Measurements from ENCODE around the gene CXCR5. TPM values are rescaled to one million over a fixed set of nuclear protein-coding genes. Genes with fewer than 3 reads are reported as not detected.

CXCR5 gene
- total RNA-seq, 1 experiment from 2014 or later: not detected

DNA sequence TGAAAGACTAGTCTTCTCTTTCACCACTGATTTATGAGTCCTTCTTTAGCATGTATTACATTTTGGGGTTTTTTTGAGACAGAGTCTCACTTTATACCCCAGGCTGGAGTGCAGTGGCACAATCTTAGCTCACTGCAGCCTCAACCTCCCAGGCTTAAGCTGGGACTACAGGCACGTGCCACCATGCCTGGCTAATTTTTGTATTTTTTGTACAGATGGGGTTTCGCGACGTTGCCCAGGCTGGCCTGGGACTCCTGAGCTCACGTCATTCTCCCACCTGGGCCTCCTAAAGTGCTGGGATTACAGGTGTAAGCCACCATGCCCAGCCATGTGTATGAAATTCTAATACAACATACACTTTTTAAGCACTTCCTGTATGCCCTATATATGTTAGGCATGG lies 26.3 kb upstream of the CXCR5 start:
- Histone ChIP-seq H3K4me2 (ENCODE audit: low read length) (no peak overlapping the region), H3K9me3 (ENCODE audit: low read length) (no peaks in the 10 kb centered on the region), H3K4me1 (ENCODE audit: insufficient read depth, low read length) (no peaks in the 10 kb centered on the region), H3K9ac (ENCODE audit: low read length) (no peak overlapping the region), H3K36me3 (ENCODE audit: low read depth, low read length) (no peaks in the 10 kb centered on the region), H4K20me1 (ENCODE audit: low read length) (no peaks in the 10 kb centered on the region), H3K27me3 (ENCODE audit: low read length) (no peaks in the 10 kb centered on the region), H3K4me3 (ENCODE audit: low read length) (no peak overlapping the region), H3K9me2 (replicated peaks; ENCODE audit: low read length) (no peaks in the 10 kb centered on the region), H3K27ac (ENCODE audit: low read length) (no peak overlapping the region), H3K79me2 (ENCODE audit: low read length) (no peaks in the 10 kb centered on the region), H2AFZ (ENCODE audit: low read length) (no peak overlapping the region), H3F3A (ENCODE audit: low read length, unreplicated experiment) (no peaks in the 10 kb centered on the region)
- TF ChIP-seq CTCF (conservative IDR thresholded peaks at IDR 0.05; ENCODE audit: low read depth, low read length): no peak
- no peak for TF ChIP-seq EZH2phosphoT487 (IDR thresholded peaks at IDR 0.05; ENCODE audit: borderline replicate concordance, low read length)
- TF ChIP-seq EZH2 (IDR thresholded peaks at IDR 0.05; ENCODE audit: low read length, unreplicated experiment): no peak
- ChIA-PET CTCF (interaction anchor here (0.5 kb wide), 1 partner anchor 190 kb away, joined by 3 read pairs; no protein-coding TSS in a partner anchor), POLR2A (ENCODE audit: unreplicated experiment) (no interaction called here)
- no TSS peak for BruUV-seq (replicated peaks)
- ATAC-seq: no peak
- intact Hi-C loops (cut with micrococcal nuclease): no loop called here
- no peak for DNase-seq

DNA sequence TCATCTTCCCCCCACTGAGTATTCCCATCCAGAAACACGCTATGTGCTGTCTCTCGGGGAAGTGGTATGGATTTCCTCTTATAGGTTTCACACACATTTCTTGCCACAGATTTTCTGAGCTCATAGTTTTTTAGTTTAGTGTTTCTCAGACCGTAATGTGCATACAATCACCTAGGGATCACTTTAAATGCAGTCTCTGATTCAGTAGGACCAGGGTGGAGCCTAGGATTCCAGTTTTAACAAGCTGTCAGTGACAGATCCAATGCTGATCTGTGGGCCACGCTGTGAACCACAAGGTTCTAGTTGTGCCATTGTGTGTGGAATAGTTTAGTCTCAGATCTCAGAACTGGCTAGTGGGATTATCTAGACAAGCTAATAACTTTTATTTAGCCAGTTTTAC lies 23.7 kb upstream of the CXCR5 start:
- Histone ChIP-seq H3K9ac (ENCODE audit: low read length) (no peak overlapping the region), H3K27me3 (ENCODE audit: low read length) (no peaks in the 10 kb centered on the region), H3K4me1 (ENCODE audit: insufficient read depth, low read length) (no peaks in the 10 kb centered on the region), H3K27ac (ENCODE audit: low read length) (no peak overlapping the region), H3K9me2 (replicated peaks; ENCODE audit: low read length) (no peaks in the 10 kb centered on the region), H3F3A (ENCODE audit: low read length, unreplicated experiment) (no peaks in the 10 kb centered on the region), H3K36me3 (ENCODE audit: low read depth, low read length) (no peaks in the 10 kb centered on the region), H3K4me3 (ENCODE audit: low read length) (no peak overlapping the region), H4K20me1 (ENCODE audit: low read length) (no peaks in the 10 kb centered on the region), H3K4me2 (ENCODE audit: low read length) (no peak overlapping the region), H2AFZ (ENCODE audit: low read length) (no peak overlapping the region), H3K79me2 (ENCODE audit: low read length) (no peaks in the 10 kb centered on the region), H3K9me3 (ENCODE audit: low read length) (no peaks in the 10 kb centered on the region)
- no TSS peak for BruUV-seq (replicated peaks)
- TF ChIP-seq EZH2phosphoT487 (IDR thresholded peaks at IDR 0.05; ENCODE audit: borderline replicate concordance, low read length) (no peak), CTCF (conservative IDR thresholded peaks at IDR 0.05; ENCODE audit: low read depth, low read length) (no peak), EZH2 (IDR thresholded peaks at IDR 0.05; ENCODE audit: low read length, unreplicated experiment) (no peak)
- CTCF ChIA-PET: interaction anchor here (0.5 kb wide), 1 partner anchor 155 kb away, joined by 4 read pairs; no protein-coding TSS in a partner anchor
- no peak for DNase-seq
- POLR2A ChIA-PET (ENCODE audit: unreplicated experiment): no interaction called here
- no peak for ATAC-seq
- intact Hi-C loops (cut with micrococcal nuclease): no loop called here

GRCh38 chr11:118868659-118869058 lies 15.0 kb upstream of the CXCR5 start:
- H2AFZ ChIP-seq (ENCODE audit: low read length): no peak overlapping the region
- H3K27me3 ChIP-seq (ENCODE audit: low read length): no peaks in the 10 kb centered on the region
- H3F3A ChIP-seq (ENCODE audit: low read length, unreplicated experiment): no peaks in the 10 kb centered on the region
- no peaks in the 10 kb centered on the region for H4K20me1 ChIP-seq (ENCODE audit: low read length)
- ATAC-seq: no peak
- no peak for DNase-seq
- H3K79me2 ChIP-seq (ENCODE audit: low read length): no peaks in the 10 kb centered on the region
- H3K4me2 ChIP-seq (ENCODE audit: low read length): no peak overlapping the region
- BruUV-seq (replicated peaks): no TSS peak
- TF ChIP-seq CTCF (conservative IDR thresholded peaks at IDR 0.05; ENCODE audit: low read depth, low read length) (no peak), EZH2phosphoT487 (IDR thresholded peaks at IDR 0.05; ENCODE audit: borderline replicate concordance, low read length) (no peak), EZH2 (IDR thresholded peaks at IDR 0.05; ENCODE audit: low read length, unreplicated experiment) (no peak)
- H3K27ac ChIP-seq (ENCODE audit: low read length): no peak overlapping the region
- intact Hi-C loops (cut with micrococcal nuclease): no loop called here
- H3K9ac ChIP-seq (ENCODE audit: low read length): no peak overlapping the region
- H3K4me3 ChIP-seq (ENCODE audit: low read length): no peak overlapping the region
- no peaks in the 10 kb centered on the region for H3K9me2 ChIP-seq (replicated peaks; ENCODE audit: low read length)
- H3K9me3 ChIP-seq (ENCODE audit: low read length): no peaks in the 10 kb centered on the region
- H3K4me1 ChIP-seq (ENCODE audit: insufficient read depth, low read length): peaks cover 12% of the 10 kb centered on the region
- H3K36me3 ChIP-seq (ENCODE audit: low read depth, low read length): no peaks in the 10 kb centered on the region
- POLR2A ChIA-PET (ENCODE audit: unreplicated experiment): no interaction called here
- CTCF ChIA-PET: no interaction called here
